Head of caudate nucleus (tissue), 42 donors: Measurements from ENCODE around the gene XIRP1.
"Not testable (repeated sequence)": the region's sequence is repeated elsewhere in the genome, so short reads cannot be mapped to it uniquely, and the experiment has no call there.

Experiments
- DNase-seq, 42 donors: peaks; one replicate each; pipeline versions ENCODE4 v3.0.0 to v3.0.0-alpha.2; 2020 to 2021; ENCODE audit warnings: mixed read lengths in 7 of 42
- intact Hi-C: fragments of 100-400 bp; cut with DNase I; formaldehyde crosslinking; loops from one replicate; pipeline ENCODE4 v1.15.0; 2022

XIRP1 gene

GRCh38 chr3:39192490-39193092, at the start of gene XIRP1:
Gene XIRP1 (minus strand): TSS chr3:39192595. CDS start chr3:39189445, 3,150 bp downstream.
- intact Hi-C loops = no loop called here
- DNase-seq = no peak

DNA sequence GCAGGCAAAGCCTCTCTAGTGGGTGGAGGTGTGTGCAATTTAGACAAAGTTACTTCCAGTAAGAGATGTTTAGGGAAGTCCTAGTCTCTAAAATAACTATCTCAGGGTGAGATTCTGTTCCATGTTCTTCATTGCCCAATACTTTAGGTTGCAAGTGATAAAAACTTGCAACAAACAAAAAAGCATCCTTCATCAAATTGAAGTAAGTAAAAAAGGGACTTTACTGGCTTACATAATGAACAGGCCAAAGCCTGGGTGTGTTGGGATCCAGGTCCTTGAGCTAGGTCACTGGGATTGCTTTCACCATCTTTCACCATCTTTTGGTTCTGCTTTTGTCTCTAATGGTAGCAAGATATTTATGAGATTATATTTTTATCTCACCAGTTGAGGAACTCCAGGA, 49.2 kb upstream of the XIRP1 start:
- intact Hi-C loops = no loop called here
- no peak for DNase-seq

DNA sequence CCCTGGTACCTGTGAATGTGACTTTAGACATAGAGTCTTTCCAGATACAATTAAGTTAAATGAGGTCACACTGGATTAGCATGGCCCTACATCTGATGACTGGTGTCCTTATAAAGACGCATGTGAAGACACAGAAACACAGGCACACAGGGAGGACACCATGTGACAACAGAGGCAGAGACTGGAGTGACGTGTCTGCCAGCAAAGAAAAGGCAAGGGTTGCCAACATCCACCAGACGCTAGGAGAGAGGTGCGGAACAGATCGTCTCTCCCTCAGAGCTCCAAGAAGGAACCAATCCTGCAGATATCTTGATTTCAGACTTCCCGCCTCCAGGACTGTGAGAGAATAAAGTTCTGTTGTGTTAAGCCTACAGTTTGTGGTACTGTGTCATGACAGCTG, 44.6 kb upstream of the XIRP1 start:
- intact Hi-C loops = no loop called here

GRCh38 chr3:39234651-39235050, 42.3 kb upstream of the XIRP1 start:
- peak in 2 of 42 donors; percentile 30 to 37 for DNase-seq
- intact Hi-C loops = no loop called here

More for the DNA sequence above, 44.6 kb upstream of the XIRP1 start:
- no peak for DNase-seq

DNA sequence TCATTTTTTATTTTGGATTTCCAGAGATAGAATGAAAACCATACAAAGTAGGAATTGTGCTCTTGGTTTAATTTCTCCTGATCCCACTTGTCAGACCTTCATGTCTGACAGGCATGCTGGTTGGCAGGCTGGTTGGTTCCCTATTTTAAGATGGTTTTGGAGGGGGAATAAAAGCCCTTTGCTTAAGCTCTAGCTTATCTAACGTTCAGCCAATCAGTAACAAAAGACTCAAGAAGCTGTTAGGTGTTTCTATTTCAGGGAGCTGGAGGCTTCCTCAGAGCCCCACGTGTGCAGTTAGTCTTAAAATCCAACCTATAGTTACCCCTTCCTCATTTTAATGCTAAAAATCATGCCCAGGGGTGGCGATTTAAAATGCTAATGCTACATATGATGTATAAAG, 40.5 kb upstream of the XIRP1 start:
- intact Hi-C loops = no loop called here
- peak in 1 of 42 donors; percentile 32 for DNase-seq

- intact Hi-C loops = no loop called here
- no peak for DNase-seq
These were observed 38.1 kb upstream of the XIRP1 start for GRCh38 chr3:39230453-39230852.

DNA sequence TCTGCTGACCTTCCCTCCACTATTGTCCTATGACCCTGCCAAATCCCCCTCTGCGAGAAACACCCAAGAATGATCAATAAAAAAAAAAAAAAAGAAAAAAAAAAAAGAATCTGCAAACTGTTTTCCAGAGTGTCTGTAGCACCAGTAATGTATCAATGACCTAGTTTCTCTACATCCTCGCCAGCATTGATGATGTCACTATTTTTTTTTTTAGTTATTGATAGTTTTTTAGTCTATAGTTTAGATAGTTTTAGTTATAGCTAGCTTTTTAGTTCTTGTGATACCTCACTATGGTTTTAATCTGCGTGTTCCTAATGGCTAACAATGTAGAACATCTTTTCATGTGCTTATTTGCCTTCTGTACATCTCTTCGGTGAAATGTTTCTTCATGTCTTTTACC, 36.1 kb upstream of the XIRP1 start:
- DNase-seq = no peak
- intact Hi-C loops = no loop called here

- intact Hi-C loops = not testable (repeated sequence)
- DNase-seq = peak in 1 of 42 donors; percentile 2
These were observed 35.2 kb upstream of the XIRP1 start for GRCh38 chr3:39227596-39227995.

- DNase-seq = no peak
- intact Hi-C loops = no loop called here
These were observed 33.8 kb upstream of the XIRP1 start for GRCh38 chr3:39226106-39226741.

DNA sequence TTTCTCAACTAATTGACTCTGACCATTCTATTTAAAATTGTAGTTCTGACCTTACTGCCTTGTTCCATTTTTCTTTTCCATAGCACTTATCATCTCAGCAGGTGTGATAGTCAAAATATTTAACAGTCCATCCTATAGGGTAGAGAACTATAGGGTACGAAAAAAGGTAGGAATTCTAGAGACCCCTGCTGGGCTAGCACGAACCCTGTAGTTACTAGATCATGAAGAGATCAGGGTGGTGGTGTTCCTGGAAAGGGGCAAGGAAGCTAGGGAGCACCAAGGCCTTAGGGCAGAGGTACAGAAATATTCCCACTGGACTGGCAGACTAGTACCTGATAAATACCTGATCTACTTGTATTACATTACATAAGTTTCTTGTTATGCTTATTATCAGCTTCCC, 31.9 kb upstream of the XIRP1 start:
- intact Hi-C loops = no loop called here

GRCh38 chr3:39222939-39223338, 30.5 kb upstream of the XIRP1 start:
- DNase-seq = no peak
- intact Hi-C loops = no loop called here

More for the DNA sequence above, 31.9 kb upstream of the XIRP1 start:
- peak in 1 of 42 donors; percentile 6 for DNase-seq

DNA sequence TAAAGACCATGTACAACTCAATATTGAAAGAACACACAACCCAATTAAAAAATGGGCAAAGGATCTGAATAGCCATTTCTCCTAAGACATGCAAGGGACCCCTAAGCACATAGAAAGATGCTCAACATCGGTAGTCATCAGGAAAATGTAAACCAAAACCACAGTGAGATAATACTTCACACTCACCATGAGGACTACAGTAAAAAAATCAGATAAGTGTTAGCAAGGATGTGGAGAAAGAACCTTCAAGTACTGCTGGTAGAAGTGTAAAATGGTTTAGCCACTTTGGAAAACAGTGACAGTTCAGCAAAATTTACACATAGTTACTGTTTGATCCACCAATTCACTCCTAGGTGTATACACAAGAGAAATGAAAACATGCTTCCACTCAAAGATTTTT, 30.1 kb upstream of the XIRP1 start:
- no peak for DNase-seq
- intact Hi-C loops = no loop called here

- DNase-seq = peak in 1 of 42 donors; percentile 2
- intact Hi-C loops = no loop called here
These were observed 28.7 kb upstream of the XIRP1 start for GRCh38 chr3:39221141-39221530.

GRCh38 chr3:39220407-39221140, 28.2 kb upstream of the XIRP1 start:
- intact Hi-C loops = no loop called here
- DNase-seq = peak in 19 of 42 donors; percentile 10 to 51 (median 23)

GRCh38 chr3:39219702-39220101, 27.3 kb upstream of the XIRP1 start:
- intact Hi-C loops = no loop called here
- peak in 1 of 42 donors; percentile 12 for DNase-seq

GRCh38 chr3:39216176-39216790, 23.9 kb upstream of the XIRP1 start:
- intact Hi-C loops = no loop called here
- peak in 1 of 42 donors; percentile 36 for DNase-seq

DNA sequence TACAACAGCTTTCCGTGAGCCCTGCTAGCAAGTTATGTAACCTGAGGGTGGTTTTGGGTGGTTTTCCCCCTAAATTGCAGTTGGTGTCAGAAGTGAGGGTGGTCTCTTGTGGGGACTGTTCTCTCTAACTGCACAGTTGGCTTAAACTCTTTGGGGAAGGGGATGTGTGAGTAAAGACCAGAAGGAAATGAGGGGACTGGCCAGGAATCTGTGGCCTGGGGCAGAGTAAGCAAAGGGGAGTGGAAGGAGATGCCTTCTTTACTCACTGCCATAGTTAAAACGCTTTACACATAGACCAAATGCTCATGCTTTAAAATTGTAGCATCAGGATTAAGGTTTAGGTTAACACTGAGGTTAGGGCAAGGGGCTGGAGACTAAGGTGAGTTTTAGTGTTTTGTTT, 21.2 kb upstream of the XIRP1 start:
- no peak for DNase-seq
- intact Hi-C loops = no loop called here

- DNase-seq = no peak
- intact Hi-C loops = no loop called here
These were observed 20.3 kb upstream of the XIRP1 start for GRCh38 chr3:39212665-39213064.

DNA sequence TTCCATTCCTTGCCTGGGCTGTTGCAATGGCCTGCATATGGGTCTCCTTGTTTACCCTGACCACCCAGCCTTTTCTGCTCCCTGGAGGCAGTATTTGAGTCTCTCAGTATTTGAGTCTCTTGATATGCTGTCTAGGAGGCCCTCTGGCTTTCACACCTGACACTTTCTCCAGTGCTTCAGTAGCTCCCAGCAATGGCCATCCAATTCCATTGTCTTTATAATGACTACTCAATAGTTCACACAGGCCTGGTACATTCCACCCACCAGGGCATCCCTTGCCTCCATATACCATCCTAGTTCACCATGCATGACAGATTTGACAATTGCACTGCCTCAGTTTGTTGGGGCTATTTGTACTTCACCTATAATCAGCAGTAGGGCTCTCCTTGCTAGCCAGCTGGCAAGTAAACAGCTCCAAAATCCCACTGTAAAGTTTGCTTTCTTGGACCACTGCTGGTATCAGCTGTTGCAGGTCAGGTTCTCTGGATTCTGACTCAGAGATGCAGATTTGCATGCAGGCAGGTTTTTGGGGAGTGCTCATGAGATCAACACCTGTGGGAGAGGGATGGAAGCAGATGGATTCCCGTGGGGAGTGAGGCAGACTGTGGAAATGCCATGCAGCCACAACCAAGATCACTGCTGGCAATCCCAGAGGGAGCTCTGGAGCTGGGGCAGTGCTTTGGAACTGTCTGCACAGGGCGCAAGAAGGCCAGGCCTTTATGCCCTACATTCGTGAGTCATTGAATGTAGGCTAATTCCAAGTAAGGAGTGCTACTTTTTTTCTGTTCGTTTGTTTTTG, 19.1 kb upstream of the XIRP1 start:
- peak in 1 of 42 donors; percentile 29 for DNase-seq
- intact Hi-C loops = no loop called here
